ENCODE measurements around the gene CC2D1A. TPM values are rescaled to one million over a fixed set of nuclear protein-coding genes. Genes with fewer than 3 reads are reported as not detected.
"Not testable (repeated sequence)": the region's sequence is repeated elsewhere in the genome, so short reads cannot be mapped to it uniquely, and the experiment has no call there.

CC2D1A gene
- total RNA-seq, 1 donor from 2014 or later: 69.4 TPM

- H3K27ac Mint-ChIP-seq: no peak overlapping the region
- no peaks in the 10 kb centered on the region for H3K9me3 Mint-ChIP-seq (ENCODE audit: low read depth)
- no peak for TF ChIP-seq CTCF (IDR thresholded peaks at IDR 0.05; ENCODE audit: unreplicated experiment)
- no peak for DNase-seq (ENCODE audit: low spot score, unreplicated experiment)
- H3K36me3 Mint-ChIP-seq (ENCODE audit: insufficient read depth): peaks cover 35% of the 10 kb centered on the region
- H3K4me3 Mint-ChIP-seq (ENCODE audit: low read depth): no peak overlapping the region
- H3K4me1 Mint-ChIP-seq (ENCODE audit: low read depth): no peaks in the 10 kb centered on the region
- H3K27me3 Mint-ChIP-seq: no peaks in the 10 kb centered on the region
These were observed 12.9 kb downstream of the CC2D1A start for GRCh38 chr19:13918726-13919411.

- Mint-ChIP-seq H3K4me3 (ENCODE audit: low read depth) (no peak overlapping the region), H3K27me3 (no peaks in the 10 kb centered on the region), H3K27ac (no peak overlapping the region), H3K4me1 (ENCODE audit: low read depth) (no peaks in the 10 kb centered on the region), H3K36me3 (ENCODE audit: insufficient read depth) (peaks cover 42% of the 10 kb centered on the region), H3K9me3 (ENCODE audit: low read depth) (no peaks in the 10 kb centered on the region)
- TF ChIP-seq CTCF (IDR thresholded peaks at IDR 0.05; ENCODE audit: unreplicated experiment): no peak
- no peak for DNase-seq (ENCODE audit: low spot score, unreplicated experiment)
These were observed 14.5 kb downstream of the CC2D1A start for GRCh38 chr19:13920524-13920923.

GRCh38 chr19:13920940-13921747 is 15.1 kb downstream of the CC2D1A start:
- no peak for DNase-seq (ENCODE audit: low spot score, unreplicated experiment)
- Mint-ChIP-seq H3K27ac (no peak overlapping the region), H3K36me3 (ENCODE audit: insufficient read depth) (peaks cover 43% of the 10 kb centered on the region), H3K9me3 (ENCODE audit: low read depth) (no peaks in the 10 kb centered on the region), H3K4me1 (ENCODE audit: low read depth) (no peaks in the 10 kb centered on the region), H3K27me3 (no peaks in the 10 kb centered on the region), H3K4me3 (ENCODE audit: low read depth) (no peak overlapping the region)
- TF ChIP-seq CTCF (IDR thresholded peaks at IDR 0.05; ENCODE audit: unreplicated experiment): no peak

GRCh38 chr19:13922118-13922517 is 16.1 kb downstream of the CC2D1A start:
- not testable (repeated sequence) for H3K4me1 Mint-ChIP-seq (ENCODE audit: low read depth); H3K9me3 Mint-ChIP-seq (ENCODE audit: low read depth); H3K27ac Mint-ChIP-seq; DNase-seq (ENCODE audit: low spot score, unreplicated experiment); H3K4me3 Mint-ChIP-seq (ENCODE audit: low read depth); H3K27me3 Mint-ChIP-seq
- H3K36me3 Mint-ChIP-seq (ENCODE audit: insufficient read depth): peaks cover 45% of the 10 kb centered on the region

- TF ChIP-seq CTCF (IDR thresholded peaks at IDR 0.05; ENCODE audit: unreplicated experiment): no peak
- Mint-ChIP-seq H3K27me3 (no peaks in the 10 kb centered on the region), H3K36me3 (ENCODE audit: insufficient read depth) (peaks cover 47% of the 10 kb centered on the region), H3K27ac (peak overlapping the region; percentile 63), H3K9me3 (ENCODE audit: low read depth) (no peaks in the 10 kb centered on the region), H3K4me1 (ENCODE audit: low read depth) (no peaks in the 10 kb centered on the region), H3K4me3 (ENCODE audit: low read depth) (no peak overlapping the region)
- DNase-seq (ENCODE audit: low spot score, unreplicated experiment): no peak
These were observed 17.4 kb downstream of the CC2D1A start for GRCh38 chr19:13923194-13923987.
